OCI-LY3 (cell line): ENCODE results near the gene FARP1.

Experiments
- H2AFZ ChIP-seq: fragments of 200-600, 300-600 bp; shearing (Covaris generic); 2 replicates; pipeline ENCODE4 v1.6.0; 2014; ENCODE audit warnings: antibody characterized with exemption, low read depth, low read length
- H3K27ac ChIP-seq: fragments of 200-600, 300-600 bp; sonication (generic); 2 replicates; pipeline ENCODE4 v1.5.1; 2014; ENCODE audit warnings: mild to moderate bottlenecking, low read length, moderate library complexity, mixed read lengths
- H3K27me3 ChIP-seq: fragments of 200-600, 300-600 bp; sonication (generic); 2 replicates; pipeline ENCODE4 v1.6.1; 2014; ENCODE audit warnings: low read depth, low read length, mixed read lengths
- H3K36me3 ChIP-seq: fragments of 200-600, 300-600 bp; sonication (generic); replicated peaks from 2 replicates; pipeline ENCODE3; 2014; ENCODE audit warnings: low read depth, low read length, mixed read lengths
- H3K4me1 ChIP-seq: fragments of 300-600, 200-600 bp; sonication (generic); 2 replicates; pipeline ENCODE4 v1.6.1; 2014; ENCODE audit warnings: low read length, mixed read lengths
- H3K4me2 ChIP-seq: fragments of 200-600, 300-600 bp; sonication (generic); 2 replicates; pipeline ENCODE4 v1.6.1; 2014; ENCODE audit warnings: low read length, mixed read lengths
- H3K4me3 ChIP-seq: fragments of 300-600, 200-600 bp; sonication (generic); 2 replicates; pipeline ENCODE4 v1.5.1; 2014; ENCODE audit warnings: antibody characterized with exemption, mild to moderate bottlenecking, low read length, moderate library complexity
- H3K79me2 ChIP-seq: fragments of 300-600, 200-600 bp; shearing (Covaris generic); 2 replicates; pipeline ENCODE4 v1.6.1; 2014; ENCODE audit warnings: mild to moderate bottlenecking, low read length, mixed read lengths
- H3K9ac ChIP-seq: fragments of 300-600, 200-600 bp; shearing (Covaris generic); 2 replicates; pipeline ENCODE4 v1.6.0; 2014; ENCODE audit warnings: mild to moderate bottlenecking, low read length, moderate library complexity
- H3K9me3 ChIP-seq: fragments of 200-600, 300-600 bp; shearing (Covaris generic); 2 replicates; pipeline ENCODE4 v1.6.1; 2014; ENCODE audit warnings: low read length, mixed read lengths; ENCODE audit not compliant: insufficient read depth
- H4K20me1 ChIP-seq: fragments of 200-600, 300-600 bp; sonication (generic); 2 replicates; pipeline ENCODE4 v1.6.1; 2016; ENCODE audit warnings: low read length, mixed read lengths; ENCODE audit not compliant: insufficient read depth
- EZH2phosphoT487 ChIP-seq: fragments of 200-600 bp; shearing (Covaris generic); IDR thresholded peaks from 2 replicates; pipeline ENCODE4 v1.6.1; 2018; ENCODE audit warnings: antibody characterized with exemption, mixed run types, low read depth
- TF ChIP-seq, protein P1 (sequence below): fragments of 200-600, 300-600 bp; sonication (generic); IDR thresholded peaks from 2 replicates; pipeline ENCODE4 v1.5.1; 2014; ENCODE audit warnings: antibody characterized with exemption, low read length, low read depth

The FARP1 gene

DNA sequence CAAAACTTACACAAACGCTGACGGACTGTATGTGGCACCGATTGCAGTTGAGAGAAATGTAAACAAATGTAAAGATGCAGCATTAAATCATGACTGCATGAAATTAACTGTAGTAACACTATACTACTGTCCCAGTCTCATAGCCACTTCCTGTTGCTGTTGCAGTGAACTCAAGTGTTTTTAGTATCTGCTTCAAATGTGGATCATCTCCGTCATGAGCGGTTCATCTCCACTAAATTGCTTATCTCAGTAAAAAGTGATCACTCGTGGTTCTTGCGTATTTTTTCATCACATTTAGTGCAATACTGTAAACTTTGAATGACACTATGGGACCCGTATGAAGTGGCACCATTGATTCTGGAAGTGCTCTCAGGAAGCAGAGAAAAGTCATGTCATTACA is 94.4 kb downstream of the FARP1 start:
- Histone ChIP-seq H3K27ac (no peak overlapping the region), H3K4me3 (no peak overlapping the region), H3K79me2 (no peaks in the 10 kb centered on the region), H3K36me3 (no peaks in the 10 kb centered on the region), H2AFZ (no peak overlapping the region), H3K9ac (no peak overlapping the region), H4K20me1 (no peaks in the 10 kb centered on the region), H3K27me3 (no peaks in the 10 kb centered on the region; the same call in 1 of the 2 replicates), H3K4me2 (no peak overlapping the region), H3K9me3 (no peaks in the 10 kb centered on the region), H3K4me1 (no peaks in the 10 kb centered on the region)
- TF ChIP-seq, protein P1, sequence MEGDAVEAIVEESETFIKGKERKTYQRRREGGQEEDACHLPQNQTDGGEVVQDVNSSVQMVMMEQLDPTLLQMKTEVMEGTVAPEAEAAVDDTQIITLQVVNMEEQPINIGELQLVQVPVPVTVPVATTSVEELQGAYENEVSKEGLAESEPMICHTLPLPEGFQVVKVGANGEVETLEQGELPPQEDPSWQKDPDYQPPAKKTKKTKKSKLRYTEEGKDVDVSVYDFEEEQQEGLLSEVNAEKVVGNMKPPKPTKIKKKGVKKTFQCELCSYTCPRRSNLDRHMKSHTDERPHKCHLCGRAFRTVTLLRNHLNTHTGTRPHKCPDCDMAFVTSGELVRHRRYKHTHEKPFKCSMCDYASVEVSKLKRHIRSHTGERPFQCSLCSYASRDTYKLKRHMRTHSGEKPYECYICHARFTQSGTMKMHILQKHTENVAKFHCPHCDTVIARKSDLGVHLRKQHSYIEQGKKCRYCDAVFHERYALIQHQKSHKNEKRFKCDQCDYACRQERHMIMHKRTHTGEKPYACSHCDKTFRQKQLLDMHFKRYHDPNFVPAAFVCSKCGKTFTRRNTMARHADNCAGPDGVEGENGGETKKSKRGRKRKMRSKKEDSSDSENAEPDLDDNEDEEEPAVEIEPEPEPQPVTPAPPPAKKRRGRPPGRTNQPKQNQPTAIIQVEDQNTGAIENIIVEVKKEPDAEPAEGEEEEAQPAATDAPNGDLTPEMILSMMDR = no peak
- TF ChIP-seq EZH2phosphoT487 = no peak

DNA sequence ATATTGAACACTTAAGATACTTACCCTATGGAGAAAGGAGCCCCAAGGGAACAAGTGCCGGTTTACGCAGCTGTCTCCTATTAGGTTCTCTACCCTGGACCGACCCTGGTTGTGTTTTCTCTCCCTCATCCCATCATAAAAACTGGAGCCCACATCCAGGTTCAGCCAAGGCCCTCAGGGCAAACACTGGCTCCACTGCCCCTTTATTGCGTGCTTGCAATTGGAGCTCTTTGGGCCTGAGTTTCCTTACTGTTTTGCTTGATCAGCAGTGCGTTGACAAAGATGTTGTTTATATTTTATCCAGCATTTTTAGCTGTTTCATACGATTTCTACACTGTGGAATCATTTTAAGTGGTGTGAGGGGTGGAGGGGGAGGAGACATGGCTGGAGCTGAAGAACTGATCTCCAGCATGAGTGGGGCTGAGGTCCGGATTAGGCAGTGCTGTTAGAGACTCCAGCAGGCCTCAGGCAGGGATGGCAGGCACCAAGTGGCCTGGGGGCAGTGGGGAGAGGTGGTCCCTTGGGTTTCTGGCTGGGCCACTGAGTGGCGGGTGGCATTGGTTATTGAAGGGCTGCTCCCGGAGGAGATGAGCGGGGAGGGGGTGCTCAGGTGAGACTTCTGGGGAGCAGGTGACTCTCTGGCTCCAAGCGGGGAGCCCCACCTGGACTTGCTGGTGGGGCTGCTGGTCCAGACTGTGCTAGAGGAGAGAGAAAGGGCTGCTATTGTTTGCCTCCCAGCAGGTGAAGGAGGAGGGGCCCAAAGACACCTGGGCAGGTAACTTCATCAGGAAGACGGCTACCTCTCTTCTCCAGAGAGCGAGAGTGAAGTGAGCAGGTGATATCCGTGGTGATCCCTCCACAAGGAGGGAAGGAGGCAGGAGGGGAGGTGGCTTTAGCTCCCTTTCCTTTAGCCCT is 96.5 kb downstream of the FARP1 start:
- TF ChIP-seq, protein P1 = no peak
- TF ChIP-seq EZH2phosphoT487 = no peak
- Histone ChIP-seq H3K27me3 (peaks cover 8% of the 10 kb centered on the region), H3K4me1 (no peaks in the 10 kb centered on the region), H3K4me3 (no peak overlapping the region), H4K20me1 (no peaks in the 10 kb centered on the region), H3K27ac (no peak overlapping the region), H3K79me2 (no peaks in the 10 kb centered on the region), H3K9me3 (no peaks in the 10 kb centered on the region), H2AFZ (no peak overlapping the region), H3K9ac (no peak overlapping the region), H3K36me3 (no peaks in the 10 kb centered on the region), H3K4me2 (no peak overlapping the region)

DNA sequence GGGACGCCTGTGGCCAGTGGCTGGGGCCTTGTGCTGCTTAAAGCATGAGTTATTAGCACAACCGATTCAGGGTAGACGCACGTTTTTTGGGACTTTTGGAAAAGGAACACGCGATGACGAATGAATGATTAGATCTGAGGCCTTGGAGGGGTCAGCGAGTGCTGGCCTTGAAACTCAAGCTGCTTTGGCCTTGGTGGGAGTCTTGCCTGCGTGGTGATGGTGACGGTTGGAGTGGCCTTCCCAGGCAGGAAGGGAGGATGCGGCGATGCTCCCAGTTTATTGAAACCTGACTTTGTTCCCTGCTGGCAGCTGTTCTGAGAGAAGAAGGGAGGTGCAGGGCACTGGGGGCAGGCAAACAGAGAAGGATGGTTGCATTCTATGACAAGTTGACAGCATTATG is 97.2 kb downstream of the FARP1 start:
- no peaks in the 10 kb centered on the region for H3K79me2 ChIP-seq

DNA sequence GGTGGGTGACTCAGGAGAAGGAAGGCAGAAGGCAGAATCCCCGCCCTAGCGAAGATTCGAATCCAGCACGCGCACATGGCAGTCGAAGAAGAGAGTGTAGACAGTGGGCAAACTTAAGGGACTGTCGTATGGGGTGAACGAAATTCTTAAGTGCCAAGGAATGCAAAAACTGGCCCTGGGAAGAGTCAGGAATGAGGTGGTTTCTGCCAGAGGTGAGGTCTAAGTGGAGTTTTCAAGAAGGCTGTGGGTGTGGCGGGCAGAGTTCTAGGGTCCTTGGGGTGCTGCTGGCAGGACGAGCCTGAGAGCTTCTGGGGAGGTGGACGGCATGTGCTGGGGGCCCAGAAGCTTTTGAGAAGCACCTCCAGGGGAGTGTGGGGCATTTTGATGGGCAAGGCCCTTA is 98.1 kb downstream of the FARP1 start:
- Histone ChIP-seq H3K4me3 (no peak overlapping the region), H3K27me3 (peaks cover 9% of the 10 kb centered on the region), H3K9me3 (no peaks in the 10 kb centered on the region), H3K79me2 (no peaks in the 10 kb centered on the region), H4K20me1 (no peaks in the 10 kb centered on the region), H3K27ac (no peak overlapping the region), H3K4me1 (no peaks in the 10 kb centered on the region), H3K9ac (no peak overlapping the region), H3K4me2 (no peak overlapping the region), H3K36me3 (no peaks in the 10 kb centered on the region), H2AFZ (no peak overlapping the region)
- TF ChIP-seq, protein P1 = no peak
- no peak for TF ChIP-seq EZH2phosphoT487

More for the DNA sequence above, 97.2 kb downstream of the FARP1 start:
- no peak overlapping the region for H3K27ac ChIP-seq
- no peak overlapping the region for H3K9ac ChIP-seq
- H3K27me3 ChIP-seq = peaks cover 9% of the 10 kb centered on the region
- H3K4me2 ChIP-seq = no peak overlapping the region
- no peak for TF ChIP-seq EZH2phosphoT487
- H3K4me1 ChIP-seq = no peaks in the 10 kb centered on the region
- H2AFZ ChIP-seq = no peak overlapping the region
- no peaks in the 10 kb centered on the region for H3K36me3 ChIP-seq
- H3K9me3 ChIP-seq = no peaks in the 10 kb centered on the region
- H3K4me3 ChIP-seq = no peak overlapping the region
- no peaks in the 10 kb centered on the region for H4K20me1 ChIP-seq
